GM21360 (cell line): Measurements from ENCODE around the gene UBALD2.
"Not testable (repeated sequence)": the region's sequence is repeated elsewhere in the genome, so short reads cannot be mapped to it uniquely, and the experiment has no call there.

ENCODE experiments used
- ATAC-seq: cut with Tn5 transposase; IDR thresholded peaks from one replicate; pipeline ENCODE4 v1.9.1; 2021; ENCODE audit warnings: mild to moderate bottlenecking, moderate library complexity; ENCODE audit not compliant: unreplicated experiment

UBALD2 gene

GRCh38 chr17:76244721-76245120 is 20.4 kb upstream of the UBALD2 start:
- not testable (repeated sequence) for ATAC-seq

- peak; percentile 88 for ATAC-seq
These were observed 18.8 kb upstream of the UBALD2 start for GRCh38 chr17:76246080-76247066.

GRCh38 chr17:76247304-76247703 is 17.8 kb upstream of the UBALD2 start:
- ATAC-seq, result no peak

GRCh38 chr17:76248013-76248782 is 16.9 kb upstream of the UBALD2 start:
- no peak for ATAC-seq

- ATAC-seq, result no peak
These were observed 15.0 kb upstream of the UBALD2 start for GRCh38 chr17:76250141-76250540.

- no peak for ATAC-seq
These were observed 13.6 kb upstream of the UBALD2 start for GRCh38 chr17:76251478-76252039.

GRCh38 chr17:76252040-76252954 is 12.9 kb upstream of the UBALD2 start:
- ATAC-seq, result no peak

- not testable (repeated sequence) for ATAC-seq
These were observed 12.0 kb upstream of the UBALD2 start for GRCh38 chr17:76252967-76253766.

GRCh38 chr17:76253841-76254240 is 11.3 kb upstream of the UBALD2 start:
- no peak for ATAC-seq

GRCh38 chr17:76254275-76254674 is 10.9 kb upstream of the UBALD2 start:
- no peak for ATAC-seq

- no peak for ATAC-seq
These were observed 9.2 kb upstream of the UBALD2 start for GRCh38 chr17:76255801-76256429.

- not testable (repeated sequence) for ATAC-seq
These were observed 8.6 kb upstream of the UBALD2 start for GRCh38 chr17:76256430-76257050.

GRCh38 chr17:76260220-76260619 is 4.9 kb upstream of the UBALD2 start:
- ATAC-seq, result no peak

- no peak for ATAC-seq
These were observed 4.5 kb upstream of the UBALD2 start for GRCh38 chr17:76260669-76261068.

GRCh38 chr17:76261421-76262215 is 3.5 kb upstream of the UBALD2 start:
- ATAC-seq, result no peak

GRCh38 chr17:76262732-76263344 is 2.3 kb upstream of the UBALD2 start:
- no peak for ATAC-seq

- no peak for ATAC-seq
These were observed 1.3 kb upstream of the UBALD2 start for GRCh38 chr17:76263896-76264295.

- ATAC-seq, result no peak
These were observed 758 bp upstream of the UBALD2 start for GRCh38 chr17:76264425-76264754.
